Pancreas (tissue), 10 donors: ENCODE results near the gene RAD51B. TPM values are rescaled to one million over a fixed set of nuclear protein-coding genes. Genes with fewer than 3 reads are reported as not detected.

Experiments used
- ATAC-seq, 4 donors: fragments of 200-7000 bp; cut with Tn5 transposase; one replicate each; pipeline versions ENCODE4 v1.8.0 to v1.9.1; 2020; ENCODE audit warnings: mild to moderate bottlenecking in 4 of 4, moderate library complexity in 4 of 4
- DNase-seq, 6 donors: peaks; one replicate each; pipeline ENCODE4 v3.0.0-alpha.2; 2020
- FAIRE-seq: peaks from 2 replicates; lab custom pipeline; 2012; peaks lifted over from hg19 to GRCh38; lab: Jason Lieb, UNC
- H3K27ac ChIP-seq, 4 donors: fragments of 200-600 bp; sonication (generic); 1 replicate in 3 of 4; 2 replicates in 1 of 4; pipeline versions ENCODE4 v1.5.0 to v1.8.0; 2020
- H3K27me3 ChIP-seq, 4 donors: fragments of 200-600 bp; one replicate each; pipeline ENCODE4 v1.8.0; 2021
- H3K36me3 ChIP-seq, 3 donors: fragments of 200-600 bp; sonication (generic) in 1 of 3; one replicate each; pipeline versions ENCODE4 v1.5.0 to v1.8.0; 2020 to 2021
- H3K4me1 ChIP-seq, 3 donors: fragments of 200-600 bp; one replicate each; pipeline ENCODE4 v1.8.0; 2021
- H3K4me3 ChIP-seq, 4 donors: fragments of 200-600 bp; sonication (generic) in 2 of 4; one replicate each; pipeline versions ENCODE4 v1.5.0 to v1.8.0; 2020 to 2021
- H3K9me3 ChIP-seq, 4 donors: fragments of 200-600 bp; one replicate each; pipeline ENCODE4 v1.8.0; 2021
- CTCF ChIP-seq, 4 donors: fragments of 200-600 bp; sonication (generic) in 3 of 4; IDR thresholded peaks; one replicate each; pipeline versions ENCODE4 v1.5.0 to v1.8.0; 2021; ENCODE audit warnings: antibody characterized with exemption in 4 of 4
- WGBS, 2 donors: extraction: QIAGEN DNeasy Blood & Tissue Kit; methylation state at CpG; one replicate each; pipeline ENCODE4 v1.1.7; 2013; 5-methylcytosine and 5-hydroxymethylcytosine counted together
- intact Hi-C, 3 donors: fragments of 100-400 bp; cut with DNase I; formaldehyde crosslinking; loops; one replicate each; pipeline versions ENCODE4 v1.11.1 to v1.14.2; 2022
- polyA plus RNA-seq, 2 donors: library from polyadenylated mRNA; stranded (reverse); fragments of 200-250 nt; gene quantifications; one replicate each; pipeline ENCODE4 v1.2.3, GENCODE V29; 2013
- total RNA-seq, 6 donors: library from RNA; stranded (reverse); fragmentation: NEBNext Ultra II Directional in 4 of 6; extraction: Animal tissue kit (Norgen Biotek cat#: 25700) in 4 of 6; gene quantifications; one replicate each; pipeline versions ENCODE4 v1.2.1 to v1.2.4, GENCODE V29; 2021 to 2023
- donor health status: healthy with polysubstance abuse.
- donor health status: DM: no; HTN: no; CAD: no; lungs with moderate emphysema.
- donor health status: DM: no; HTN: no; CAD: no.
- donor health status: control.
- donor health status: control.
- donor health status: Bipolar disorder and iron deficiency.
- donor health status: DM: yes; HTN: yes; CAD: no.
- donor health status: DM: no; HTN: no; CAD: no.
- donor health status: DM: no; HTN: no; CAD: no.
- donor health status: DM: yes; HTN: yes; CAD: no.

Gene RAD51B
- total and polyA plus RNA-seq, 8 donors = 1.1 to 17.3 (median 5.8) TPM

- Histone ChIP-seq H3K27me3 (no peaks in the 10 kb centered on the region), H3K36me3 (no peaks in the 10 kb centered on the region), H3K4me1 (no peaks in the 10 kb centered on the region), H3K4me3 (no peak overlapping the region), H3K27ac (no peak overlapping the region), H3K9me3 (no peaks in the 10 kb centered on the region)
- no peak for FAIRE-seq
- TF ChIP-seq CTCF (IDR thresholded peaks at IDR 0.05) = no peak
- WGBS, 2 donors = 91 to 93% methylated on average over 24 of the region's 24 CpGs
- no peak for DNase-seq
- intact Hi-C loops = no loop called here
- no peak for ATAC-seq
Measured at GRCh38 chr14:68691031-68691791, 871.6 kb downstream of the RAD51B start.

- 94 to 96% methylated on average over 3 of the region's 3 CpGs for WGBS, 2 donors
- Histone ChIP-seq H3K4me1 (no peaks in the 10 kb centered on the region), H3K27ac (no peak overlapping the region), H3K9me3 (no peaks in the 10 kb centered on the region), H3K27me3 (no peaks in the 10 kb centered on the region), H3K4me3 (no peak overlapping the region), H3K36me3 (no peaks in the 10 kb centered on the region)
- FAIRE-seq (no peak), ATAC-seq (no peak), DNase-seq (no peak)
- intact Hi-C loops = no loop called here
- no peak for TF ChIP-seq CTCF (IDR thresholded peaks at IDR 0.05)
Measured at GRCh38 chr14:68691792-68692118, 872.2 kb downstream of the RAD51B start.

GRCh38 chr14:68692216-68692615 lies 872.6 kb downstream of the RAD51B start:
- intact Hi-C loops = no loop called here
- TF ChIP-seq CTCF (IDR thresholded peaks at IDR 0.05) = no peak
- FAIRE-seq = no peak

GRCh38 chr14:68692916-68693771 lies 873.6 kb downstream of the RAD51B start:
- ATAC-seq (peak in 3 of 4 donors; percentile 17 to 43 (median 40)), FAIRE-seq (no peak), DNase-seq (no peak)
- no peaks in the 10 kb centered on the region for H3K27me3 ChIP-seq
- no peaks in the 10 kb centered on the region for H3K4me1 ChIP-seq
- no peak for TF ChIP-seq CTCF (IDR thresholded peaks at IDR 0.05)
- intact Hi-C loops = no loop called here
- H3K9me3 ChIP-seq = no peaks in the 10 kb centered on the region
- no peaks in the 10 kb centered on the region for H3K36me3 ChIP-seq
- no peak overlapping the region for H3K27ac ChIP-seq
- H3K4me3 ChIP-seq = no peak overlapping the region
- WGBS, 2 donors = 87 to 89% methylated on average over 14 of the region's 14 CpGs

More at GRCh38 chr14:68692216-68692615, 872.6 kb downstream of the RAD51B start:
- no peak overlapping the region for H3K27ac ChIP-seq
- H3K4me3 ChIP-seq = no peak overlapping the region
- no peaks in the 10 kb centered on the region for H3K36me3 ChIP-seq
- no peaks in the 10 kb centered on the region for H3K27me3 ChIP-seq
- WGBS, 2 donors = 90 to 94% methylated on average over 8 of the region's 8 CpGs
- ATAC-seq (no peak), DNase-seq (no peak)
- H3K4me1 ChIP-seq = no peaks in the 10 kb centered on the region
- no peaks in the 10 kb centered on the region for H3K9me3 ChIP-seq
